HEK293 (cell line): ENCODE results near the gene SCOC.

Experiments
- AEBP2 ChIP-seq: fragments of 450-650 bp; formaldehyde crosslinking; IDR thresholded peaks from 2 replicates; pipeline ENCODE4 v1.5.1; 2016; ENCODE audit warnings: missing biosample characterization, missing genetic modification characterization, borderline replicate concordance
- IKZF3 ChIP-seq: fragments of 450-650 bp; IDR thresholded peaks from 2 replicates; pipeline ENCODE4 v1.5.0; 2018; ENCODE audit warnings: missing biosample characterization, mild to moderate bottlenecking, missing genetic modification characterization, moderate library complexity
- INSM2 ChIP-seq: fragments of 450-650 bp; formaldehyde crosslinking; IDR thresholded peaks from 2 replicates; pipeline ENCODE4 v1.5.1; 2016; ENCODE audit warnings: missing biosample characterization, missing genetic modification characterization
- KLF10 ChIP-seq: fragments of 450-650 bp; IDR thresholded peaks from 2 replicates; pipeline ENCODE4 v1.5.1; 2018; ENCODE audit warnings: missing biosample characterization, mild to moderate bottlenecking, missing genetic modification characterization
- PATZ1 ChIP-seq: fragments of 450-650 bp; formaldehyde crosslinking; IDR thresholded peaks from 2 replicates; pipeline ENCODE4 v1.5.1; 2016; ENCODE audit warnings: missing biosample characterization, missing genetic modification characterization
- REST ChIP-seq: fragments of 450-650 bp; formaldehyde crosslinking; IDR thresholded peaks from 2 replicates; pipeline ENCODE4 v1.5.1; 2016; ENCODE audit warnings: missing biosample characterization, missing genetic modification characterization
- SP3 ChIP-seq: fragments of 450-650 bp; formaldehyde crosslinking; IDR thresholded peaks from 2 replicates; pipeline ENCODE4 v1.5.1; 2016; ENCODE audit warnings: missing biosample characterization, missing genetic modification characterization
- ZBTB10 ChIP-seq: fragments of 450-650 bp; formaldehyde crosslinking; IDR thresholded peaks from 2 replicates; pipeline ENCODE4 v1.5.1; 2016; ENCODE audit warnings: missing biosample characterization, missing genetic modification characterization
- ZBTB8A ChIP-seq: fragments of 450-650 bp; formaldehyde crosslinking; IDR thresholded peaks from 2 replicates; pipeline ENCODE4 v1.5.1; 2016; ENCODE audit warnings: missing biosample characterization, missing genetic modification characterization
- ZFP41 ChIP-seq: fragments of 450-650 bp; formaldehyde crosslinking; IDR thresholded peaks from 2 replicates; pipeline ENCODE4 v1.5.1; 2016; ENCODE audit warnings: missing biosample characterization, missing genetic modification characterization, borderline replicate concordance
- ZNF148 ChIP-seq: fragments of 450-650 bp; formaldehyde crosslinking; IDR thresholded peaks from 2 replicates; pipeline ENCODE4 v1.5.0; 2017; ENCODE audit warnings: missing biosample characterization, missing genetic modification characterization, borderline replicate concordance
- ZNF157 ChIP-seq: fragments of 450-650 bp; formaldehyde crosslinking; IDR thresholded peaks from 2 replicates; pipeline ENCODE4 v1.5.1; 2016; ENCODE audit warnings: missing biosample characterization, missing genetic modification characterization
- ZNF18 ChIP-seq: fragments of 450-650 bp; formaldehyde crosslinking; IDR thresholded peaks from 2 replicates; pipeline ENCODE4 v1.5.1; 2016; ENCODE audit warnings: missing biosample characterization, missing genetic modification characterization
- ZNF366 ChIP-seq: fragments of 450-650 bp; formaldehyde crosslinking; conservative IDR thresholded peaks from 2 replicates; pipeline ENCODE4 v1.5.1; 2016; ENCODE audit warnings: missing biosample characterization, missing genetic modification characterization
- ZNF398 ChIP-seq: fragments of 450-650 bp; formaldehyde crosslinking; IDR thresholded peaks from 2 replicates; pipeline ENCODE4 v1.5.1; 2017; ENCODE audit warnings: missing biosample characterization, missing genetic modification characterization
- ZNF692 ChIP-seq: fragments of 450-650 bp; formaldehyde crosslinking; IDR thresholded peaks from 2 replicates; pipeline ENCODE4 v1.5.1; 2016; ENCODE audit warnings: missing biosample characterization, missing genetic modification characterization
- ZNF701 ChIP-seq: fragments of 450-650 bp; formaldehyde crosslinking; IDR thresholded peaks from 2 replicates; pipeline ENCODE4 v1.5.1; 2016; ENCODE audit warnings: missing biosample characterization, missing genetic modification characterization

The SCOC gene

GRCh38 chr4:140427106-140427918, 53.9 kb downstream of the SCOC start, which contains the start of gene CLGN (continued):
- TF ChIP-seq REST (tag by site-specific recombination) (no peak), ZBTB10 (0 out of 2 replicates have a peak, but pooled peaks have one; percentile 68), ZNF18 (tag by site-specific recombination) (no peak), PATZ1 (tag by site-specific recombination) (no peak), AEBP2 (tag by site-specific recombination) (no peak), ZNF398 (tag by site-specific recombination) (0 out of 2 replicates have a peak, but pooled peaks have one; percentile 14), SP3 (tag by site-specific recombination) (0 out of 2 replicates have a peak, but pooled peaks have one; percentile 10), KLF10 (no peak), ZNF692 (tag by site-specific recombination) (no peak), IKZF3 (tag by site-specific recombination) (peak; percentile 66; the same call in 1 of the 2 replicates), ZNF701 (tag by site-specific recombination) (no peak), ZNF148 (tag by site-specific recombination) (no peak), ZNF157 (tag by site-specific recombination) (no peak), INSM2 (no peak), ZNF366 (no peak), ZBTB8A (peak; percentile 82), ZFP41 (tag by site-specific recombination) (no peak)
